Type B pancreatic cell (in vitro differentiated cells): Measurements from ENCODE around the gene CDK13. TPM values are rescaled to one million over a fixed set of nuclear protein-coding genes. Genes with fewer than 3 reads are reported as not detected.

Experiments used
- DNase-seq: peaks from one replicate; pipeline ENCODE4 v3.0.0; 2021; ENCODE audit warnings: mixed read lengths; ENCODE audit not compliant: unreplicated experiment; ENCODE audit errors: extremely low spot score
- H3K27ac Mint-ChIP-seq: 2 replicates; pipeline ENCODE4 v1.8.0; 2021; ENCODE audit warnings: mild to moderate bottlenecking, mixed read lengths
- H3K27me3 Mint-ChIP-seq: 2 replicates; pipeline ENCODE4 v1.8.0; 2021; ENCODE audit warnings: mixed read lengths
- H3K36me3 Mint-ChIP-seq: 2 replicates; pipeline ENCODE4 v1.8.0; 2021; ENCODE audit warnings: mixed read lengths
- H3K4me1 Mint-ChIP-seq: one replicate; pipeline ENCODE4 v1.8.0; 2021; ENCODE audit warnings: mixed read lengths; ENCODE audit not compliant: unreplicated experiment
- H3K4me3 Mint-ChIP-seq: 2 replicates; pipeline ENCODE4 v1.8.0; 2021; ENCODE audit warnings: mild to moderate bottlenecking, mixed read lengths
- H3K9me3 Mint-ChIP-seq: 2 replicates; pipeline ENCODE4 v1.8.0; 2021; ENCODE audit warnings: mixed read lengths
- total RNA-seq: library from RNA; stranded (reverse); gene quantifications from 2 replicates; pipeline ENCODE4 v1.2.1, GENCODE V29; 2021; ENCODE audit warnings: low replicate concordance
- TF ChIP-seq, protein P1 (sequence below): fragments of 200-600 bp; sonication (generic); conservative IDR thresholded peaks from 2 replicates; pipeline ENCODE4 v1.5.0; 2021; ENCODE audit warnings: antibody characterized with exemption, mild to moderate bottlenecking

The CDK13 gene
- total RNA-seq, 1 donor from 2014 or later: 57.6 TPM

DNA sequence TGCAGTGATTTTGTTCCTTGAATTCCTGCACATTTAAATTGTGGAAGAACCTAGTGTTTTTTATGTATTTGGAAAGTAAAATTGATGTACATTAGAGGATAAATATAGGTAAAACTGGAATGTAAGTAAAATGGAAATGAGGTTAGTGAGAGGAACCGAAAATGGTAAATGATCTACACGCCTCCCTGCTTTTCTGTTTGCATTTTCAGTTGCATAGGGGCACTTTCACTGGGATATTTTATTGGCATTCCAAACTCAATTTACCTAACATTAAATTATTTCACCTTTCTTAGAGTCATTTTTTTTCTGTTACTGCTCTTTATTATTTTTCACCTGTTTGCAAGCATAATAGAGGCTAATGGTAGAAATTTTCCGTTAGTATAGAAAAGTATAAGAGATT lies 8.0 kb downstream of the CDK13 start:
- Mint-ChIP-seq H3K27ac (no peak overlapping the region), H3K9me3 (no peaks in the 10 kb centered on the region), H3K4me3 (no peak overlapping the region), H3K27me3 (no peaks in the 10 kb centered on the region), H3K36me3 (peaks cover 21% of the 10 kb centered on the region), H3K4me1 (peaks cover 23% of the 10 kb centered on the region)
- no peak for DNase-seq
- TF ChIP-seq, protein P1, sequence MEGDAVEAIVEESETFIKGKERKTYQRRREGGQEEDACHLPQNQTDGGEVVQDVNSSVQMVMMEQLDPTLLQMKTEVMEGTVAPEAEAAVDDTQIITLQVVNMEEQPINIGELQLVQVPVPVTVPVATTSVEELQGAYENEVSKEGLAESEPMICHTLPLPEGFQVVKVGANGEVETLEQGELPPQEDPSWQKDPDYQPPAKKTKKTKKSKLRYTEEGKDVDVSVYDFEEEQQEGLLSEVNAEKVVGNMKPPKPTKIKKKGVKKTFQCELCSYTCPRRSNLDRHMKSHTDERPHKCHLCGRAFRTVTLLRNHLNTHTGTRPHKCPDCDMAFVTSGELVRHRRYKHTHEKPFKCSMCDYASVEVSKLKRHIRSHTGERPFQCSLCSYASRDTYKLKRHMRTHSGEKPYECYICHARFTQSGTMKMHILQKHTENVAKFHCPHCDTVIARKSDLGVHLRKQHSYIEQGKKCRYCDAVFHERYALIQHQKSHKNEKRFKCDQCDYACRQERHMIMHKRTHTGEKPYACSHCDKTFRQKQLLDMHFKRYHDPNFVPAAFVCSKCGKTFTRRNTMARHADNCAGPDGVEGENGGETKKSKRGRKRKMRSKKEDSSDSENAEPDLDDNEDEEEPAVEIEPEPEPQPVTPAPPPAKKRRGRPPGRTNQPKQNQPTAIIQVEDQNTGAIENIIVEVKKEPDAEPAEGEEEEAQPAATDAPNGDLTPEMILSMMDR: no peak

DNA sequence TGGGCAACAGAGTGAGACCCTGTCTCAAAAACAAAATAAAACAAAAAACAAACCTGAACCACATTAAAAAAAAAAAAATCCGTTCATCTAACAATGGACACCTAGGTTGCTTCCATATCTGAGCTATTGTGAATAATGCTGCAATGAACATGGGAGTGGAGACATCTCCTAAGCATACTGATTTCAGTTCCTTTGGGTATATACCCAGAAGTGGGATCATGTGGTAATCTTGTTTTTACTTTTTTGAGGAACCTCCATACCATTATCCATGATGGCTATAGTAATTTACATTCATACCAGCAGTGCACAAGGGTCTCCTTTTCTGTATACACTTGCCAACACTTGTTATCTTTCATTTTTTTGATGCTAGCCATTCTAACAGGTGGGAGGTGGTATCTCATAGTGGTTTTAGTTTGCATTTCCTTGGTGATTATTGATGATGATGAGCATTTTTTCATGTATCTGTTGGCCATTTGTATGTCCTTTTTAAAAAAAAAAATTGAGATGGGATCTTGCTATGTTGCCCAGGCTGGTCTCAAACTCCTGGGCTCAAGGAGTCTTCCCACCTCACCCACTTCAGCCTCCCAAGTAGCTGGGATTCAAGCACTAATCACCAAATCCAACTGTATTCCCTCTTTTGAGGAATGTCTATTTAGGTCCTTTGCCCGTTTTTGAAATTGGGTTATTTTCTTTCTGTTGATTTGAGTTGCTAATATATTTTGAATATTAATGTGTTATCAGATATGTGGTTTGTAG lies 17.5 kb downstream of the CDK13 start:
- TF ChIP-seq, protein P1: no peak
- no peak overlapping the region for H3K27ac Mint-ChIP-seq
- DNase-seq: no peak
- H3K27me3 Mint-ChIP-seq: no peaks in the 10 kb centered on the region
- peaks cover 26% of the 10 kb centered on the region for H3K36me3 Mint-ChIP-seq
- peaks cover 11% of the 10 kb centered on the region for H3K4me1 Mint-ChIP-seq
- no peak overlapping the region for H3K4me3 Mint-ChIP-seq
- peaks cover 6% of the 10 kb centered on the region for H3K9me3 Mint-ChIP-seq

DNA sequence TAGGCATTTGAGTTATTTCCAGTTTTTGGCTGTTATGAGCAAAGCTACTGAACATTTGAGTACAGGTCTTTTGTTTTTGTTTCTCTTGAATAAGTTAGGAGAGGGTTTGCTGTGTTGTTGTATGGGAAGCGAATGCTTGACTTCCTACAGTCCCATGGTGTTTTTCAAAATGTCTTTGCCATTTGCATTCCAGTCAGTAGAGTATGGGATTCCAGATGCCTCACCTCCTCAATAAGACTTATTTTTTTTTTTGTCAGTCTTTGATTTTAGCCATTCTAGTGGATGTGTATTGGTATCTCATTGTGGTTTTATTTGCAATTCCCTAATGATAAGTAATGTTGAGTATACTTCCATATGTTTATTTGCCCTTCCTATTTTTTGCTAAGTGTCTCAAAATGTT lies 19.4 kb downstream of the CDK13 start:
- peak overlapping the region; percentile 91 for H3K27ac Mint-ChIP-seq
- H3K4me1 Mint-ChIP-seq: peaks cover 11% of the 10 kb centered on the region
- peaks cover 25% of the 10 kb centered on the region for H3K36me3 Mint-ChIP-seq
- TF ChIP-seq, protein P1: no peak
- H3K9me3 Mint-ChIP-seq: peaks cover 6% of the 10 kb centered on the region
- H3K4me3 Mint-ChIP-seq: peak overlapping the region; percentile 77
- no peaks in the 10 kb centered on the region for H3K27me3 Mint-ChIP-seq
- DNase-seq: no peak

DNA sequence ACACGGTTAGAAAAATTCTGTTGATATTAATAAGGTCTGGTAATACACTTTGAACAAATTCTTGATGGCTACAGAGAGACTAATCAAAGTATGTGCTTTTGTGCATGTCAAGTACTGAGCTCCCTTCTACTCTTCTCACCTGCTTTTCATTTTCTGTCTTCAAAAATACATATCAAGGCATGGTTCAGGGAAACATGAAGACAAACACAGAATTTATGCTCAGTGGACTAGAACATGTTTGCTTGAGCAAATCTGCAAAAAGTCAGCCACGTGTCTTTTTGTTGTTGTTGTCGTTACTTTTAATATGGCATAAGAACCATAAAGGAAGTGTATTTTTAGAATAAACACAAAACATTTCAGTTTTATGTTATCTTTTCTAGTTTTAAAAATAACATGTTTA lies 21.9 kb downstream of the CDK13 start:
- Mint-ChIP-seq H3K27me3 (no peaks in the 10 kb centered on the region), H3K4me1 (peaks cover 11% of the 10 kb centered on the region), H3K9me3 (peaks cover 6% of the 10 kb centered on the region), H3K4me3 (no peak overlapping the region), H3K36me3 (peaks cover 15% of the 10 kb centered on the region), H3K27ac (peak overlapping the region; percentile 35)
- TF ChIP-seq, protein P1: no peak
- no peak for DNase-seq

DNA sequence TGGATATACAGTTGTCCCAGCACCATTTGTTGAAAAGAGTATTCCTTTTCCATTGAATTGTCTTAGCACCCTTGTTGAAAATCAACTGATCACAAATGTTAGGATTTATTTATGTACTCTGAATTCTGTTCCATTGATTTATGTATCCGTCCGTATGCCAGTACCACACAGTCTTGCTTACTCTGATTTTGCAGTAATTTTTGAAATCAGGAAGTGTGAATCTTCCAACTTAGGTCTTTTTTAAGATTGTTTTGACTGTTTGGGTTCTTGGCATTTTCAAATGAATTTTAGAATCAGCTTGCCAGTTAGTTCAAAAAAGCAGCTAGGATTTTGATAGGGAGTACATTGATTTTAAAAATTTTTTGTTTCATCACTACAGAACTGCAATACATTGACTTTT lies 23.7 kb downstream of the CDK13 start:
- Mint-ChIP-seq H3K27me3 (no peaks in the 10 kb centered on the region), H3K4me1 (peaks cover 11% of the 10 kb centered on the region), H3K27ac (no peak overlapping the region), H3K36me3 (peaks cover 7% of the 10 kb centered on the region), H3K9me3 (peaks cover 6% of the 10 kb centered on the region), H3K4me3 (no peak overlapping the region)
- DNase-seq: no peak
- TF ChIP-seq, protein P1: no peak
